K562 (cell line): ENCODE results near the gene KLHL29.

Experiments used
- CTCF ChIP-seq, 3 experiments: IDR thresholded peaks in 2 of 3; conservative IDR thresholded peaks in 1 of 3; 2 replicates each; pipeline ENCODE4 v1.5.1; 2011 to 2012; ENCODE audit warnings: low read length in 3 of 3, mild to moderate bottlenecking in 3 of 3, control low read depth in 2 of 3, improper control_type of control experiment in 1 of 3, inconsistent platforms in 1 of 3, low read depth in 1 of 3, mixed read lengths in 1 of 3, moderate library complexity in 1 of 3; ENCODE audit not compliant: insufficient read depth in 2 of 3
- EZH2 ChIP-seq: IDR thresholded peaks from 2 replicates; pipeline ENCODE4 v1.6.1; 2012; ENCODE audit warnings: low read depth, mild to moderate bottlenecking, inconsistent platforms, low read length, borderline replicate concordance
- FOXP1 ChIP-seq: sonication (generic); formaldehyde crosslinking; IDR thresholded peaks from 2 replicates; pipeline ENCODE4 v1.8.0; 2022; ENCODE audit warnings: mild to moderate bottlenecking, missing genetic modification reagents
- GABPA ChIP-seq: fragments of 200-800 bp; sonication (Bioruptor generic); conservative IDR thresholded peaks from 2 replicates; pipeline ENCODE4 v1.6.1; 2016; ENCODE audit warnings: low read depth, missing genetic modification characterization, missing compliant biosample characterization
- GTF2F1 ChIP-seq: IDR thresholded peaks from 2 replicates; pipeline ENCODE4 v1.6.1; 2011; ENCODE audit warnings: low read depth, low read length, improper control_type of control experiment
- JUNB ChIP-seq: fragments of 450-650 bp; formaldehyde crosslinking; conservative IDR thresholded peaks from 2 replicates; pipeline ENCODE4 v1.4.0; 2020; ENCODE audit warnings: mild to moderate bottlenecking
- NR2C2 ChIP-seq, 2 experiments: fragments of 200-800 bp in 1 of 2; sonication (Bioruptor generic) in 1 of 2; sonication (generic) in 1 of 2; formaldehyde crosslinking in 1 of 2; IDR thresholded peaks; 2 replicates each; pipeline versions ENCODE4 v1.6.1 to v1.8.0; 2016 to 2022; ENCODE audit warnings: mild to moderate bottlenecking in 1 of 2, missing compliant biosample characterization in 1 of 2, missing genetic modification characterization in 1 of 2, missing genetic modification reagents in 1 of 2
- POLR2A ChIP-seq: fragments of 450-650 bp; conservative IDR thresholded peaks from 2 replicates; pipeline ENCODE4 v1.6.1; 2016
- ZFP30 ChIP-seq: fragments of 250-450 bp; sonication (Bioruptor Pico); IDR thresholded peaks from 2 replicates; pipeline ENCODE4 v1.8.0; 2022; ENCODE audit warnings: moderate library complexity, mild to moderate bottlenecking, inconsistent platforms, borderline replicate concordance
- ZNF77 ChIP-seq: fragments of 250-450 bp; sonication (Bioruptor Pico); IDR thresholded peaks from 2 replicates; pipeline ENCODE4 v1.5.0; 2020
- TF ChIP-seq, protein P1 (sequence below): fragments of 150-350 bp; conservative IDR thresholded peaks from 2 replicates; pipeline ENCODE4 v1.6.1; 2014; ENCODE audit warnings: low read length

DNA sequence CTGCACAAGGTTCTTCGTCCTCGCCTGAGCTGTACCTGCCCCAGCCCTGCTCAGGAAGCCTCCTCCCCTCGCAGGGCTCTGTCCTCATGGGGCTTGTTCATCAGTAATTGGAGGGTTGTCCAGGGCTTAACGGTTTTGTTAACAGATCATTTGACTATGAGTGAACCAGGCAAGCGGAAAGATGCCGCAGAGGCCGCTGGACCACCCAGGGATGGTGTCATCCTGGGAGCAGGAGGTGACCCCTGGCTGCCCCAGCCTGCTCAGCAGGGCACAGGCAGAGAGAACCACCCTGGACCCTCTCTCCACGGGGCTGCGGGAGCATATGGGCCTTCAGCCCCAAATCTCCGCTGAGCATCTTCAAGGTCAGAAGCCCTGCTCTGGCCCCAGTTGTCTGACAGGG lies 264.3 kb downstream of the KLHL29 start:
- TF ChIP-seq CTCF (IDR thresholded peaks at IDR 0.05 in 2 of 3, conservative IDR thresholded peaks at IDR 0.05 in 1 of 3; ENCODE audit: insufficient read depth in 2 of 3, low read depth in 1 of 3, low read length in 3 of 3) (no peak), FOXP1 (CRISPR knock-in tag) (no peak), POLR2A (no peak), ZFP30 (CRISPR knock-in tag) (no peak), ZNF77 (CRISPR knock-in tag) (no peak), JUNB (CRISPR knock-in tag) (no peak), GTF2F1 (no peak), NR2C2 (CRISPR knock-in tag; IDR thresholded peaks at IDR 0.05) (no peak), NR2C2 (tag; IDR thresholded peaks at IDR 0.05) (no peak), EZH2 (no peak), GABPA (tag) (no peak)
- TF ChIP-seq, protein P1, sequence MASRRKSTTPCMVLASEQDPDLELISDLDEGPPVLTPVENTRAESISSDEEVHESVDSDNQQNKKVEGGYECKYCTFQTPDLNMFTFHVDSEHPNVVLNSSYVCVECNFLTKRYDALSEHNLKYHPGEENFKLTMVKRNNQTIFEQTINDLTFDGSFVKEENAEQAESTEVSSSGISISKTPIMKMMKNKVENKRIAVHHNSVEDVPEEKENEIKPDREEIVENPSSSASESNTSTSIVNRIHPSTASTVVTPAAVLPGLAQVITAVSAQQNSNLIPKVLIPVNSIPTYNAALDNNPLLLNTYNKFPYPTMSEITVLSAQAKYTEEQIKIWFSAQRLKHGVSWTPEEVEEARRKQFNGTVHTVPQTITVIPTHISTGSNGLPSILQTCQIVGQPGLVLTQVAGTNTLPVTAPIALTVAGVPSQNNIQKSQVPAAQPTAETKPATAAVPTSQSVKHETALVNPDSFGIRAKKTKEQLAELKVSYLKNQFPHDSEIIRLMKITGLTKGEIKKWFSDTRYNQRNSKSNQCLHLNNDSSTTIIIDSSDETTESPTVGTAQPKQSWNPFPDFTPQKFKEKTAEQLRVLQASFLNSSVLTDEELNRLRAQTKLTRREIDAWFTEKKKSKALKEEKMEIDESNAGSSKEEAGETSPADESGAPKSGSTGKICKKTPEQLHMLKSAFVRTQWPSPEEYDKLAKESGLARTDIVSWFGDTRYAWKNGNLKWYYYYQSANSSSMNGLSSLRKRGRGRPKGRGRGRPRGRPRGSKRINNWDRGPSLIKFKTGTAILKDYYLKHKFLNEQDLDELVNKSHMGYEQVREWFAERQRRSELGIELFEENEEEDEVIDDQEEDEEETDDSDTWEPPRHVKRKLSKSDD, result no peak
